HEK293T (cell line): ENCODE measurements around the gene TUBD1.
"Not testable (repeated sequence)": the region's sequence is repeated elsewhere in the genome, so short reads cannot be mapped to it uniquely, and the experiment has no call there.

Experiments
- CTCF ChIA-PET: fragments of 350-600 bp; formaldehyde crosslinking; extraction: SDS; loops from one replicate; lab custom pipeline; 2021; ENCODE audit warnings: antibody characterized with exemption, inconsistent platforms; lab: Yijun Ruan, JAX
- POLR2A ChIA-PET: fragments of 350-600 bp; formaldehyde crosslinking; extraction: SDS; loops from one replicate; lab custom pipeline; 2020; ENCODE audit warnings: antibody characterized with exemption, inconsistent platforms; lab: Yijun Ruan, JAX
- DNase-seq: peaks from one replicate; pipeline ENCODE4 v3.0.0; 2012; ENCODE audit warnings: mixed read lengths; ENCODE audit errors: extremely low spot score
- ARNT ChIP-seq: fragments of 450-650 bp; IDR thresholded peaks from 2 replicates; pipeline ENCODE4 v1.6.1; 2017; ENCODE audit warnings: mild to moderate bottlenecking
- BHLHE40 ChIP-seq: fragments of 450-650 bp; IDR thresholded peaks from 2 replicates; pipeline ENCODE4 v1.6.1; 2016; ENCODE audit warnings: mild to moderate bottlenecking, moderate library complexity, borderline replicate concordance
- CTBP1 ChIP-seq: fragments of 450-650 bp; IDR thresholded peaks from 2 replicates; pipeline ENCODE4 v1.6.1; 2016; ENCODE audit warnings: borderline replicate concordance
- ELF4 ChIP-seq: fragments of 450-650 bp; IDR thresholded peaks from 2 replicates; pipeline ENCODE4 v1.6.1; 2017; ENCODE audit warnings: antibody characterized with exemption
- FOXA1 ChIP-seq: fragments of 450-650 bp; IDR thresholded peaks from 2 replicates; pipeline ENCODE4 v1.6.1; 2016; ENCODE audit warnings: mild to moderate bottlenecking
- FOXK2 ChIP-seq: fragments of 450-650 bp; IDR thresholded peaks from 2 replicates; pipeline ENCODE4 v1.6.1; 2016; ENCODE audit warnings: mild to moderate bottlenecking
- FOXM1 ChIP-seq: fragments of 450-650 bp; IDR thresholded peaks from 2 replicates; pipeline ENCODE4 v1.6.1; 2017; ENCODE audit warnings: mild to moderate bottlenecking, borderline replicate concordance
- HDGF ChIP-seq: fragments of 450-650 bp; IDR thresholded peaks from 2 replicates; pipeline ENCODE4 v1.6.1; 2017; ENCODE audit warnings: antibody characterized with exemption, borderline replicate concordance
- LEF1 ChIP-seq: fragments of 450-650 bp; IDR thresholded peaks from 2 replicates; pipeline ENCODE4 v1.6.1; 2017; ENCODE audit warnings: mild to moderate bottlenecking, borderline replicate concordance
- NFRKB ChIP-seq: fragments of 450-650 bp; IDR thresholded peaks from 2 replicates; pipeline ENCODE4 v1.6.1; 2016; ENCODE audit warnings: mild to moderate bottlenecking, moderate library complexity
- PKNOX1 ChIP-seq: fragments of 450-650 bp; IDR thresholded peaks from 2 replicates; pipeline ENCODE4 v1.6.1; 2016
- SP1 ChIP-seq: fragments of 450-650 bp; IDR thresholded peaks from 2 replicates; pipeline ENCODE4 v1.6.1; 2017
- SUZ12 ChIP-seq: fragments of 450-650 bp; IDR thresholded peaks from 2 replicates; pipeline ENCODE4 v1.6.1; 2016; ENCODE audit warnings: mild to moderate bottlenecking
- TARDBP ChIP-seq: fragments of 450-650 bp; IDR thresholded peaks from 2 replicates; pipeline ENCODE4 v1.6.1; 2016
- ZNF384 ChIP-seq: fragments of 450-650 bp; IDR thresholded peaks from 2 replicates; pipeline ENCODE4 v1.6.1; 2016

The TUBD1 gene

GRCh38 chr17:59845595-59846393 is 46.9 kb downstream of the TUBD1 start:
- ChIA-PET POLR2A (no interaction called here), CTCF (interaction anchor here (0.6 to 1.2 kb wide), 4 partner anchors 8 to 92 kb away, joined by 3 to 4 read pairs (median 3); no protein-coding TSS in a partner anchor)
- TF ChIP-seq CTBP1 (no peak), SUZ12 (no peak), FOXA1 (no peak), PKNOX1 (no peak)
- no peak for DNase-seq

- ChIA-PET CTCF (interaction anchor here (0.6 to 1.1 kb wide), 2 partner anchors 59 to 91 kb away, joined by 3 to 4 read pairs; no protein-coding TSS in a partner anchor), POLR2A (no interaction called here)
- no peak for TF ChIP-seq TARDBP
- TF ChIP-seq FOXA1, result no peak
- TF ChIP-seq FOXK2, result no peak
- no peak for TF ChIP-seq NFRKB
- no peak for TF ChIP-seq BHLHE40
- no peak for TF ChIP-seq SUZ12
- no peak for TF ChIP-seq CTBP1
- TF ChIP-seq ELF4, result no peak
- no peak for DNase-seq
Observed at GRCh38 chr17:59844884-59845594, 47.7 kb downstream of the TUBD1 start.

GRCh38 chr17:59842901-59843652 is 49.7 kb downstream of the TUBD1 start:
- ChIA-PET CTCF (no interaction called here), POLR2A (no interaction called here)
- DNase-seq, result no peak
- TF ChIP-seq LEF1 (no peak), ELF4 (no peak), ARNT (no peak), ZNF384 (no peak), PKNOX1 (no peak), SUZ12 (no peak), SP1 (no peak), TARDBP (no peak), CTBP1 (no peak), BHLHE40 (no peak), HDGF (no peak), FOXM1 (no peak)

- POLR2A ChIA-PET, DNase-seq, CTCF ChIA-PET: not testable (repeated sequence)
Observed at GRCh38 chr17:59841882-59842263, 50.9 kb downstream of the TUBD1 start.

GRCh38 chr17:59841091-59841881 is 51.5 kb downstream of the TUBD1 start:
- POLR2A ChIA-PET, CTCF ChIA-PET, DNase-seq: not testable (repeated sequence)

GRCh38 chr17:59840329-59841090 is 52.2 kb downstream of the TUBD1 start:
- TF ChIP-seq PKNOX1, result no peak
- no peak for TF ChIP-seq ARNT
- no peak for TF ChIP-seq FOXM1
- no peak for TF ChIP-seq HDGF
- TF ChIP-seq TARDBP, result no peak
- TF ChIP-seq SP1, result no peak
- no peak for TF ChIP-seq LEF1
- no peak for TF ChIP-seq CTBP1
- no peak for TF ChIP-seq BHLHE40
- TF ChIP-seq FOXK2, result no peak
- POLR2A ChIA-PET, result interaction anchor here (1.0 kb wide), 1 partner anchor 9 kb away, joined by 3 read pairs; no protein-coding TSS in a partner anchor
- DNase-seq, result no peak
- CTCF ChIA-PET, result no interaction called here
